ENCODE data around the gene CHODL.

CHODL gene

GRCh38 chr21:18294100-18294499 is 49.5 kb downstream of the CHODL start:
- TF ChIP-seq, protein P1, sequence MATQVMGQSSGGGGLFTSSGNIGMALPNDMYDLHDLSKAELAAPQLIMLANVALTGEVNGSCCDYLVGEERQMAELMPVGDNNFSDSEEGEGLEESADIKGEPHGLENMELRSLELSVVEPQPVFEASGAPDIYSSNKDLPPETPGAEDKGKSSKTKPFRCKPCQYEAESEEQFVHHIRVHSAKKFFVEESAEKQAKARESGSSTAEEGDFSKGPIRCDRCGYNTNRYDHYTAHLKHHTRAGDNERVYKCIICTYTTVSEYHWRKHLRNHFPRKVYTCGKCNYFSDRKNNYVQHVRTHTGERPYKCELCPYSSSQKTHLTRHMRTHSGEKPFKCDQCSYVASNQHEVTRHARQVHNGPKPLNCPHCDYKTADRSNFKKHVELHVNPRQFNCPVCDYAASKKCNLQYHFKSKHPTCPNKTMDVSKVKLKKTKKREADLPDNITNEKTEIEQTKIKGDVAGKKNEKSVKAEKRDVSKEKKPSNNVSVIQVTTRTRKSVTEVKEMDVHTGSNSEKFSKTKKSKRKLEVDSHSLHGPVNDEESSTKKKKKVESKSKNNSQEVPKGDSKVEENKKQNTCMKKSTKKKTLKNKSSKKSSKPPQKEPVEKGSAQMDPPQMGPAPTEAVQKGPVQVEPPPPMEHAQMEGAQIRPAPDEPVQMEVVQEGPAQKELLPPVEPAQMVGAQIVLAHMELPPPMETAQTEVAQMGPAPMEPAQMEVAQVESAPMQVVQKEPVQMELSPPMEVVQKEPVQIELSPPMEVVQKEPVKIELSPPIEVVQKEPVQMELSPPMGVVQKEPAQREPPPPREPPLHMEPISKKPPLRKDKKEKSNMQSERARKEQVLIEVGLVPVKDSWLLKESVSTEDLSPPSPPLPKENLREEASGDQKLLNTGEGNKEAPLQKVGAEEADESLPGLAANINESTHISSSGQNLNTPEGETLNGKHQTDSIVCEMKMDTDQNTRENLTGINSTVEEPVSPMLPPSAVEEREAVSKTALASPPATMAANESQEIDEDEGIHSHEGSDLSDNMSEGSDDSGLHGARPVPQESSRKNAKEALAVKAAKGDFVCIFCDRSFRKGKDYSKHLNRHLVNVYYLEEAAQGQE (IDR thresholded peaks at IDR 0.05; ENCODE audit: insufficient replicate concordance, low read depth) = no peak
- TF ChIP-seq POLR2AphosphoS5 (IDR thresholded peaks at IDR 0.05; ENCODE audit: low read depth) = no peak
- TF ChIP-seq GABPA (IDR thresholded peaks at IDR 0.05; ENCODE audit: low read depth) = no peak
- TF ChIP-seq CTCF (IDR thresholded peaks at IDR 0.05; ENCODE audit: insufficient read depth, low read length) = no peak
- TF ChIP-seq SPI1 (IDR thresholded peaks at IDR 0.05; ENCODE audit: borderline replicate concordance, low read depth) = no peak
- Histone ChIP-seq H3K27me3 (ENCODE audit: insufficient read depth, poor library complexity, severe bottlenecking) (no peaks in the 10 kb centered on the region), H3K4me3 (replicated peaks; ENCODE audit: insufficient read depth, low read length) (no peak overlapping the region), H3K27ac (replicated peaks) (no peak overlapping the region)
- no peak for DNase-seq (ENCODE audit: low read depth in 1 of 2, low spot score in 1 of 2)

DNA sequence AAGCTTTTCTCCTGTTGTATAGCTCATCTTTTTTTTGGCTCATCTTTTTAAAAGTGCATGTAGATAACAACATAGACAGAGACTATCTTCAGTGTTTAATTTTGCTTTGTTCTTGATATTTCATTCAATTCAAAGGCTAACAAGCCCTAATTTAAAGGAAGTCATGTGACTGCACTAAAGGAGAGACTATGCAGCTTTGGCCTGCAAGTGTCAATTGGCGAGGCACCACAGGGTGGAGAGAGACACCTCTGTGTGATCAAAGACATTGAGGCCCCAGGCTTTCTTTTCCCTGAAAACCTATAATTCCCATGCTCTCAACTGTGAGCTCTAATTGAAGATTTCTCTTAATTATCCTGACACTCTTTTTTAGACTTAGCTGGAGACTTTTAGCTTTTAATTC is 53.6 kb downstream of the CHODL start:
- H3K27me3 ChIP-seq (ENCODE audit: insufficient read depth, poor library complexity, severe bottlenecking) = no peaks in the 10 kb centered on the region
- TF ChIP-seq GABPA (IDR thresholded peaks at IDR 0.05; ENCODE audit: low read depth) (no peak), POLR2AphosphoS5 (IDR thresholded peaks at IDR 0.05; ENCODE audit: low read depth) (no peak), CTCF (IDR thresholded peaks at IDR 0.05; ENCODE audit: insufficient read depth, low read length) (no peak), SPI1 (IDR thresholded peaks at IDR 0.05; ENCODE audit: borderline replicate concordance, low read depth) (no peak)
- TF ChIP-seq, protein P1 (IDR thresholded peaks at IDR 0.05; ENCODE audit: insufficient replicate concordance, low read depth) = no peak

More for the DNA sequence above, 53.6 kb downstream of the CHODL start:
- no peak overlapping the region for H3K27ac ChIP-seq (replicated peaks)
- no peak overlapping the region for H3K4me3 ChIP-seq (replicated peaks; ENCODE audit: insufficient read depth, low read length)
- DNase-seq (ENCODE audit: low read depth in 1 of 2, low spot score in 1 of 2) = no peak

All from HL-60 (cell line).